ENCODE measurements around the gene SFXN3. TPM values are rescaled to one million over a fixed set of nuclear protein-coding genes. Genes with fewer than 3 reads are reported as not detected.
A peak's percentile ranks its signal among the peaks of the same experiment; 100 is the strongest.

The SFXN3 gene
- 14.7 and 32.1 TPM in 2 replicates for total RNA-seq (2014; rRNA removed; shearing (Covaris generic))

- DNase-seq (ENCODE audit: low read depth) = peak; percentile 92
Measured at GRCh38 chr10:101031128-101031795, at the start of gene SFXN3, which contains the start of gene PDZD7. Gene SFXN3, plus strand, starts transcription at chr10:101031234. Its CDS starts 3,461 bp downstream, at chr10:101034695. Gene PDZD7, minus strand, starts transcription at chr10:101031129. Its CDS starts 910 bp downstream, at chr10:101030219.

- DNase-seq (ENCODE audit: low read depth) = no peak
Measured at GRCh38 chr10:100982916-100983830, 47.9 kb upstream of the SFXN3 start.

GRCh38 chr10:100983868-100984671, 47.0 kb upstream of the SFXN3 start:
- no peak for DNase-seq (ENCODE audit: low read depth)

GRCh38 chr10:100984672-100985177, 46.3 kb upstream of the SFXN3 start:
- DNase-seq (ENCODE audit: low read depth) = no peak

GRCh38 chr10:100985336-100985735, 45.7 kb upstream of the SFXN3 start:
- no peak for DNase-seq (ENCODE audit: low read depth)

- no peak for DNase-seq (ENCODE audit: low read depth)
Measured at GRCh38 chr10:100986623-100986951, 44.4 kb upstream of the SFXN3 start.

- DNase-seq (ENCODE audit: low read depth) = peak; percentile 74
Measured at GRCh38 chr10:100986952-100987684, 43.9 kb upstream of the SFXN3 start, which contains the start of the genes MRPL43 and TWNK. Gene MRPL43, minus strand, starts transcription at chr10:100987497. Its CDS starts 54 bp downstream, at chr10:100987443. Gene TWNK, plus strand, starts transcription at chr10:100987543. Its CDS starts 668 bp downstream, at chr10:100988211.

- no peak for DNase-seq (ENCODE audit: low read depth)
Measured at GRCh38 chr10:100987685-100988049, 43.4 kb upstream of the SFXN3 start.

GRCh38 chr10:100988166-100988565, 42.9 kb upstream of the SFXN3 start:
- no peak for DNase-seq (ENCODE audit: low read depth)

- DNase-seq (ENCODE audit: low read depth) = no peak
Measured at GRCh38 chr10:100989088-100989487, 41.9 kb upstream of the SFXN3 start.

GRCh38 chr10:100993986-100994708, 36.9 kb upstream of the SFXN3 start:
- no peak for DNase-seq (ENCODE audit: low read depth)

- DNase-seq (ENCODE audit: low read depth) = no peak
Measured at GRCh38 chr10:100995181-100995580, 35.9 kb upstream of the SFXN3 start.

GRCh38 chr10:100996678-100997359, 34.2 kb upstream of the SFXN3 start:
- peak; percentile 45 for DNase-seq (ENCODE audit: low read depth)

GRCh38 chr10:100997360-100998182, 33.5 kb upstream of the SFXN3 start:
- peak; percentile 65 for DNase-seq (ENCODE audit: low read depth)

GRCh38 chr10:100998183-100998990, 32.6 kb upstream of the SFXN3 start:
- peak; percentile 77 for DNase-seq (ENCODE audit: low read depth)

GRCh38 chr10:100998991-100999741, 31.9 kb upstream of the SFXN3 start:
- DNase-seq (ENCODE audit: low read depth) = peak; percentile 71

- no peak for DNase-seq (ENCODE audit: low read depth)
Measured at GRCh38 chr10:100999742-101000126, 31.3 kb upstream of the SFXN3 start, which contains the start of gene LZTS2. Gene LZTS2, plus strand, starts transcription at chr10:100999808. Its CDS starts 2,731 bp downstream, at chr10:101002539.

All from Daoy (cell line).